GM19452 (cell line): ENCODE measurements around the gene SLC16A10.
A peak's percentile ranks its signal among the peaks of the same experiment; 100 is the strongest.
"Not testable (repeated sequence)": the region's sequence is repeated elsewhere in the genome, so short reads cannot be mapped to it uniquely, and the experiment has no call there.

ENCODE experiments used
- ATAC-seq: cut with Tn5 transposase; IDR thresholded peaks from one replicate; pipeline ENCODE4 v1.9.1; 2021; ENCODE audit not compliant: unreplicated experiment

The SLC16A10 gene, protein sequence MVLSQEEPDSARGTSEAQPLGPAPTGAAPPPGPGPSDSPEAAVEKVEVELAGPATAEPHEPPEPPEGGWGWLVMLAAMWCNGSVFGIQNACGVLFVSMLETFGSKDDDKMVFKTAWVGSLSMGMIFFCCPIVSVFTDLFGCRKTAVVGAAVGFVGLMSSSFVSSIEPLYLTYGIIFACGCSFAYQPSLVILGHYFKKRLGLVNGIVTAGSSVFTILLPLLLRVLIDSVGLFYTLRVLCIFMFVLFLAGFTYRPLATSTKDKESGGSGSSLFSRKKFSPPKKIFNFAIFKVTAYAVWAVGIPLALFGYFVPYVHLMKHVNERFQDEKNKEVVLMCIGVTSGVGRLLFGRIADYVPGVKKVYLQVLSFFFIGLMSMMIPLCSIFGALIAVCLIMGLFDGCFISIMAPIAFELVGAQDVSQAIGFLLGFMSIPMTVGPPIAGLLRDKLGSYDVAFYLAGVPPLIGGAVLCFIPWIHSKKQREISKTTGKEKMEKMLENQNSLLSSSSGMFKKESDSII

DNA sequence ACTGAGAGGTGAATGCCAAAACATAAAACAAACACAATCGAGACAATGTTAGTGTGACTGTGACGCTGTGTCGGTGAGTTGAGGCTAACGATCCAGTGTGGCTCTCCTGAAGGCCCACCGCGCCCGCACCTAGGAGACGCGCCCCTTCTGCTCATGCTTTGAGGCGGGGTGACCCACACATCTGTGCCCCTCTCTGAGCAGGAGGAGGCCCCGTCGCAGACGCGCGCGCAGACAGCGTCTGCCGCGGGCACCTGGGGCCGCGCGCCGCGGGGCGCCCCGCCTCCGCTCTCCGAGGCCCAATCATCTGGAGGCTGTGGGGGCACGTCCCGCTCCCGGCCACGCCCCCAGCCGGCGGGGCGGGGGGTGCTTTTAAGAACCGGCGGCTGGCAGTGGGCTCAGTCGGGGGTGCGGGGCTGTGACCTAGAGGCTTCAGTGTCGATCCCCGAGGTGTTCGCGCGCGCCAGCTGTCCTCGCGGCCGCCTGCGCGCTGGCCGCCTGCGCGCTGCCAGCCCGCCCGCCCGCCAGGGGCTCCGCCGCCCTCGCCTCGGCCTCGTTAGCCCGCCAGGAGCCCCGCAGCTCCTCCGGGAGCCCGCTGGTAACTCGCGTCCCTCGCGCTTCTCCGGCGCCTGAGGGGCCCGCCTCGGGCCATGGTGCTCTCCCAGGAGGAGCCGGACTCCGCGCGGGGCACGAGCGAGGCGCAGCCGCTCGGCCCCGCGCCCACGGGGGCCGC lies at the start of gene SLC16A10:
SLC16A10 (plus strand) TSS at position 398 of the 730 bp plus-strand sequence; CDS start at position 648, 250 bp downstream.
- peak; percentile 86 for ATAC-seq

DNA sequence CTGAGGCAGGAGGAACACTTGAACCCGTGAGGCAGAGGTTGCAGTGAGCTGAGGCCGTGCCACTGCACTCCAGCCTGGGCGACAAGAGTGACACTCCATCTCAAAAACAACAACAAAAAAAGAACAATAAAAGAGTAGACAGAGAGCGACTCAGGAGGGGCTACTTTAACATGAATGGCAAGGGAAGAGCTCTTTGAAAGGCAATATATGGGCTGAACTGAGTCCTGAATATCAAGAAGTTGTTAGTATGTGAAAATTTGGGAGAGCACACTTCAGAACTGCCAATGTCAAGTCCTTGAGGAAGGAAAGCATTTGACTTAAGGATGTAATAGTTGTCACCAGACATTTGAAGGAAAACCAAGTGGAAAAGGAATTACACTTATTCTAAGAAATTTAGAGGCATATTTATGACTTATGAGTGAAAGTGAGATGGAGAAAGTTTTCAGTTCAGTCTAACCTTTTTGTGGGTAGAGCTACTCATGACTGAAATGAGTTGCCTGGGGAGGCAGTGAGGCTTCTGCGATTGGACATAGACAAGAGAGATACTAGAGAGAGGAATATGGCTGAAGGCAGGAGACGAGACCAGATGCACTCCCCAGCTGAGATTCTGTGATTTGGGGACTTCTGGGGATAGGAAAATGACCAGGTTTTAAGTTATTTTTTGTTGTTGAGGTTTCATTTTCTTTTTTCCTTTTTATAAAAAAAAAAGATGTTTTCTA lies 48.6 kb upstream of the SLC16A10 start:
- ATAC-seq: peak; percentile 51

DNA sequence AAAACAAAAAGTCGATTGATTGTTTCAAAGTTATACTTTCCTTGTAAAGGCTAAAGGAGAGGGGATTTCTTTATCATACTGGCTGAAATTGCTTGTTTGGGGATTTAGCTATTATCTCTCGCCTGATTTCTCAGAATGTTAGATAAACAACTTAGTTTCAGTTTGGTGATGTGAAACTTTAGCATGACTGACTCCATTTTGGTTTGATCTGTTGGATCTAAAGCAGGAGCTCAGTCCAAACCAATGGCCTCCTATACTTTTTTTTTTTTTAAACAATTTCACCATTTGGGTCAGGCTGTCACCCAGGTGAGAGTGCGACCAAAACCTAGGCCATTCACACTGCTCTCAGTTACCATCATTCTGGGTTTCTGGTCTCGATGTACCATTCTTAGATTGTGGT lies 45.4 kb upstream of the SLC16A10 start:
- no peak for ATAC-seq

DNA sequence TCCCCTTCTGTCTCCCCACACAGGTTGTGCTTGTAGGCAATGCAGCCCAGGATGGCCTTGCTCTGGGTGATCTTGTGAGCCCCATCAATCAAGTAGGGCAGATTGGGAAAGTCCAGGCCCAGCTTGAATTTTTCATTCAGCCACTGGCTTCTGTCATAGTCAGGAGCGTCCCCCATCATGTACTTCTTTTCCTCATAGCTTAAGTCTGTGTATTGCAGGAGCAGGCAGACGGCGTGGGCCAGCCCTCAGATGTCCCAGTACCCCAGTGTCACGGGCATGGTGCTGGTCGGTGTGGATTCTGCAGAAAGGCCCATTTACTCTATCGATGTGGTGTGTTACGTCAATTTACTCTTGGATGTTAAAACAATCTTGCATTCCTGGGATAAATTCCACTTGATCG lies 40.1 kb upstream of the SLC16A10 start:
- ATAC-seq: no peak

DNA sequence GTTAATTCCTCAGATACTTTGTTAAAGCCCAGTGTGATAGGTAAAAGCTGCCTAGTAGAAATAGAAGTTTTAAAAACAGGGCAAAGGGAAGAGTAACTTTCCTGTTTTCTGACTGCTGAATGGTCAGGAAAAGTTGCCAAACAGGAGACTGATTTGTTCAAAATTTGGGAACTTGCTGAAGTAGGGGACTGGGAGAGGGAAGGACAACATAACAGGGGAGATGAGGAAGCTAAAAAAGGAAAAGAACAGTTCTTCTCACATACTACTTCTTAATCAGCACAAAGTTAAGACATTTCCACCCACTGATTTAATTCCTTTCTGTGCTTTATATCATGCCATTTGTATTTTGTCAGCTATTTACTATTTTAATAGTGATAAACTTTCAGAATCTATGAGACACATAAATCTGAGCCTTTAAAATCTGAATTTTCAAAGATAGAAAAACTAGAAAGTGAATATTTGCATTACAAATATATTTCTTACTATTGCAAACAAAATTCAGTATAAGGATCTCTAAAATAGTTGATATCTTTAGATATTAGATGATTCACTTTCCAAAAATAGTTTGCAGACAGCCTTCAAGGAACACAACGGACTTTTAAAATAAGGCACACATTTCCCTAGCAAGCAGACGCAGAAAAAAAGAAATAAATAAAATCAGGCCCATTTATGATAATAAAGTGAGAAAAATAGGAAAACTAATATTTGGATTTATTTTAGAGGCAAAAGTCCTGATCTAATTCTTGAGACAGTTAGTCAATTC lies 36.9 kb upstream of the SLC16A10 start:
- no peak for ATAC-seq

DNA sequence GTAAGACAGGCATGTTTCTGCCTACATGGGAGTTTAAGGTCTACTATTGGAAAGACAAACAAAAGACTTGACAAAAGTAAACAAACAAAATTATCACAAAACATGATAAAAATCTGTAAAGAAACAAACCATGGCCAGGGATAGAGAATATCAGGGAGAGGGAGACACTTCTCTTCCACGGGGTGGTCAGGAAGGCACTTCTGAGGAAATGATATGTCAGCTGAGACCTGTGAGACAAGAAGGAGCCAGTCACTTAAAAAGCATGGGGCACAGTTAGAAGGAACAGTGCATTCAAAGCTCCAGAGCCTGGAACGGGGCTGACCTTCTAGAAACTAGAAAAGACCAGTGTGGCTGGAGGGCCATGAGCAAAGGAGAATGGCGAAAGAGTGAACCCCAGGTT lies 35.1 kb upstream of the SLC16A10 start:
- no peak for ATAC-seq

DNA sequence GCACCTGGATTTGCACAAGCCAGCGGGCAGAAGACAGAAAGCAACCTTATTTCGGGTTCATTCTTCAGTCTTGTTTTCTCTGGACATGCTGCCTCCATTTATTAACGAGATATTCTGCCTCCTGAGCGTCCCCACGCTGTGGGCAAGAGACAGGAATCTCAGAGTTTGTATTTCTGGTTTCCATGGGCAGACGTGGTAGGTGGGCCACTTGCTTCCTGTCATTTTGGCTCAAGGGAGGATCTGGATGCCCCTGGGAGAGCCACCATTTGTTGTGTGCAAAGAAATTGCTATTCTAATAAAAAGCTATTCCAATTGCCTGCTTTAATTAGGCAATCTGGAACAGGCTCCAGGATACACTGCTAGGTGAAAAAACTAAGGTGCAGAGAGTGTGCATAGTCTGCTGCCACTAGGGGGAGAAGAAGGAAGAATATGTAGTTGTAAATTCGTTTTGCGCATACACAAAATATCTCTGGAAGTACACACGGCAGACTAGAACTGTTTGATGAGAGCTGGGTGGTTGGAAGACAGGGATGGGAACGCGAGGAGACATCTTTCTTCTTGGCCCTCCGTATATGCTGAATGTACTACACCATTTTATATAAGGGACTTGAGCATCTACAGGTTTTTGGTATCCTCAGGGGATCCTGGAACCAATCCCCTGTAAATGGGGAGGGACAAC lies 30.1 kb upstream of the SLC16A10 start:
- ATAC-seq: peak; percentile 51

DNA sequence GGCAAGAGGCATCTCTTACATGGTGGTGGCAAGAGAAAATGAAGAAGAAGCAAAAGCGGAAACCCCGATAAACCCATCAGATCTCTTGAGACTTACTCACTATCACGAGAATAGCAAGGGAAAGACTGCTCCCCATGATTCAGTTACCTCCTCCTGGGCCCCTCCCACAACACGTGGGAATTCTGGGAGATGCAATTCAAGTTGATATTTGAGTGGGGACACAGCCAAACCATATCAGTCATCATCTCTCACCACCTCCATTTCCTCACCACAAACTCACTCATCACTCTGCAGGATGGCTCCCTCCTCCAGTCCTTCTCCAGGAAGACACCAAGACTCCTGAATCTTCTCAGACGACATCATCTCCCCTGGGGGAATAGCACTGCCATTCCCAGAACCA lies 25.8 kb upstream of the SLC16A10 start:
- no peak for ATAC-seq

DNA sequence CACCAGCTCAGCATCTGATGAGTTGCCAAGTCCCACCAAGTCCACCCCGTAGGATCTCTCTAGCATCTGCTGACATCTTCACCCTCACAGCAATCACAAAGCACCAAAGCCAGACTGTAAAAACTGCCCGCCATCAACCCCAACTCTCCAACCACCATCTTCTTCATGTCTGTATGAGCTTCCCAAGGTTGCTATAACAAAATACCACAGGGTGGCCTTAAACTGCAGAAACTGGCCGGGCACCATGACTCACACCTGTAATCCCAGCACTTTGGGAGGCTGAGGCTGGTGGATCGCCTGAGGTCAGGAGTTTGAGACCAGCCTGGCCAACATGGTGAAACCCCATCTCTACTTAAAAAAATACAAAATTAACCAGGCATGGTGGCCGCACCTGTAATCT lies 25.3 kb upstream of the SLC16A10 start:
- not testable (repeated sequence) for ATAC-seq

DNA sequence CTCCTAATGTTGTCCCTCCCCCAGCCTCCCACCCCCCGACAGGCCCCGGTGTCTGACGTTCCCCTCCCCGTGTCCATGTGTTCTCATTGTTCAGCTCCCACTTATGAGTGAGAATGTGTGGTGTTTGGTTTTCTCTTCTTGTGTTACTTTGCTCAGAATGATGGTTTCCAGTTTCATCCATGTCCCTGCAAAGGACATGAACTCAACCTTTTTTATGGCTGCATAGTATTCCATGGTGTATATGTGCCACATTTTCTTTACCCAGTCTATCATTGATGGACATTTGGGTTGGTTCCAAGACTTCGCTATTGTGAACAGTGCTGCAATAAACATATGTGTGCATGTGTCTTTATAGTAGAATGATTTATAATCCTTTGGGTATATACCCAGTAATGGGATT lies 24.4 kb upstream of the SLC16A10 start:
- not testable (repeated sequence) for ATAC-seq

DNA sequence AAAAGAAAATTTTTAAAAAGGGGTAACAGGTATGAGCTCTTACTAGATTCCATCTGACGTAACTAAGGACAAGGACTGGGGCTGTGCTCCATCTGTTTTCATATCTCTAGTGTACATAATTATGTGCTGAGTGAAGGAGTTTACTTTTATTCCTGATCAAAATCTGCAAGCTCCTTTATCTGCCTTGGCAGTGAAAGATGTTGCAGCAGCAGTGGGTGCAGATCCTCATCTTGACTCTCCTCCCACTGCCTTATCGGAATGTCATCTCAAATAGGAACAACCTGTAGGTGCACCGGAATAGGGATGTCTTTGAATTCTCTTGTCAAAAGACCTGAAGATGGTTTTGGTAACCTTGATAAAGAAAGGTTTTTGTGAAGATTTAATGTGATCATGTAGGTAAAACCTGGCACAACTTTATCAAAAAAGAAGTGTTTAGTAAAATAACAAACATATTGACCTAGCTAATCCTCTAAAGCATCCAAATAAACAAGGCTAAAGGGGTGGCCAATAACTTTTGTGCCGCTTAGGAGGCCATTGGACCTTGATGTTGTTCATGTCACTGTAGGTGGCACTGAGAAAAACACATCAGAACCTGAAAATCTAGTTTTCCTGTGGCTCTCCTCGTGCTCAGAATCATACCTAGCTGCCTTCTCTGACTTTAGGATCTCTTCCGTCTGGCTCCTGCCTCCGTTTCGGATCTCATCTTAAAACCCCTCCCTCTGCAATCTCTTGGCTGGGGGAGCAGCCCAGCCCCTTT lies 19.0 kb upstream of the SLC16A10 start:
- no peak for ATAC-seq

DNA sequence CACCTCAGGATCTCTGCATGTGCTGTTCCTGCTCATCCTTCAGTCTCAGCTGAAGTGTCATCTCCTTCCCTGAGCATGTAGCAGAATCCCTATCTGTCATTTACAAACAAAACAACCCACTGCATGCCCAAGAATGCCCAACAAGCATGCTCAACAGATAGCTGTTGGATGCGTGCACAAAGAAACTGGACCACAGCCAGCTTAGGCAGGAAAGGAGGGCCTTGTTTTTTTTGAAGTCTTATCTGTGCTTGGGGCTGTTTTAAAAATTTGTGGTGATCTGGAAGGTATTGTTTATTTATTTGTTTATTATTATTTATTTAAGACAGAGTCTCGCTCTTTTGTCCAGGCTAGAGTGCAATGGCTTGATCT lies 18.5 kb upstream of the SLC16A10 start:
- ATAC-seq: no peak

DNA sequence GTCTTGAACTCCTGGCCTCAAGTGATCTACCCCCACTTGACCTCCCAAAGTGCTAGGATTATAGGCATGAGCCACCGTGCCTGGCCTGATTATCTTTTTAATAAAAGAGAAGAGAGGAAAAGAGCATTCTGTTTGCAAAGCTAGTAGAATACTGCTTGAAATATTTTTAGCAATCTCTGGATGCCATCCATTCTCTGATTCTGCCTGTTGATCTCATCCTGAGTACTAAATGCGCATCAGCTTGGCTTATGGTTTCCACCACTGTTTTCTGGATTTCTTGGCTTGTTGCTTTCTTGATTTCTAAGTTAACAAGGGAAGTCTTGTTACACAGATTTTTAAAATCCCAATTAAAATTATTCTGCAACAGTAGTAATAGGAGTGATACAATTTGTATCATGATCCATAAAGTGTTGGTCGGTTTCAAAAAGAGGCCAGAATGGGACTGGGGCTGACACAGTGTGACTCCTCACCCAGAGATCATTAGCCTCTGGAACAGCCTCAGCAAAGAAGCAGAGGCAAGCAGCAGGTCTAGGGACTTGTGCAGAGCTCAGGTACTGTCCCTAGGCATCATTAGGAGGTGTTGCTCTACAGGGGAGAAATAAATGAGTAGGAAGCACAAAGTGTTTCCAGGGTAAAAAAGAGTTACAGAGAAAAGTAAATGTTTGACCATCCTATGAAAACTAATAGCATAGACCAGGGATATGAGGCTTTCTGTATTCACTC lies 17.8 kb upstream of the SLC16A10 start:
- ATAC-seq: no peak

DNA sequence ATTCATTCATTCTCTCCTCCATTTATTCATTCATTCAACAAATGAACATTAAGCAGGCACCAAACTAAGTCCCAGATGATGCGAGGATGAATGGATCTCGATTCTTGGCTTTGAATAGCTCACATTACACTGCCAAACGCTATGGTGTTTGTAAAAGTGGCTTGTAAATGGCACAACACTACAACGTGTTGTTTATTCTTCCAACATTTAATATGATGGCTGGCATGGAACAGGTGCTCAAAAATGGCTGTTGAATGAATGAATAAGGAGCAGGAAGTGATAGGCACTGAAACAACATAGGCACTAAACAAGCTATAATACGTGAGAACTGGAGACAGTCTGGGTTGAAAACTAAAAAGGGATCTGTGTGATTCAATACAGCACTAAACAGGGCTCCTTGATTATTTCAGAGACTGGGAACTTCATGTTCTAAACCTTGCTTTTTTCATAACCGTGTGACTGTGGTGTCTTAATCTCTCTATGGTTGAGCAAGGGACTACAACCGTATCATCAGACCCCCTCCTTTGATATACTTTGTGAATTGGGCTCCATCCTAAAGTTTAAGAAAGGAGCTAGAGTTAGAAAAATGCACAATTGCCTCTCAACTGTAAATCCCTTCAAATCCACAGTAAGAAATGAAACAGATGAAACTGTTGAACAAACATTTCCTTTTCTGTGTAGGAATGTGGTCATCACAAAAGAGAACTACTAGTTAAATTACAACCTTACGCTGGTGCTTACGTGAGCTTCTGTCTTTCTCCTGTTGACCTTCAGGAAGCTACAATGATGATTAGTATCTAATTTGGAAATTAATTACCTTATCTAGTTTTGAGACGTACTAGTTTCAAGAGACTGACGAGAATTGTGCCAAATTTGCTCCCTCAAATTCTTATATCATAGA lies 16.9 kb upstream of the SLC16A10 start:
- ATAC-seq: no peak

DNA sequence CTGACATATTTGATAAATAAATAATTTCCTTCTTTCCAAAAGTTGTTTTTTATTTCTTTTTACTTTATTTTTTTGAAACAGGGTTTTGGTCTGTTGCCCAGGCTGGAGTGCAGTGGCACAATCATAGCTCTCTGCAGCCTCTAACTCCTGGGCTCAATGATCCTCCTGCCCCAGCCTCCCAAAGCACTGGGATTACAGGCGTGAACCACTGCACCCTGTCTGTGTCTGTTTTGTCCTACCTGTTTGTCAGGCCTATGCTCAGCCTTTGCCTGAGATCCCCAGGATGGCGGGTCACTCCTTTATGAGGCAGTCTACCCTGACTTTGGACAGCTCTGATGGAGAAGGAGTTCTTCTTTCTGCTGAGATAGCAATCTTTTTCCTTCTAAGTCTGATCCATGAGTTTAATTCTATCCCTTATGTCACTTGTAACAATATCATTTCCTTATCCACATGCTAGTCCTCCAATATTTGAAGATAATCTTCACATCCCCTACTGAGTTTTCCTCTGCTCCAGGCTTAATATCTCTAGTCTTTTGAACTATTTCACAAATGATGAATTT lies 14.4 kb upstream of the SLC16A10 start:
- ATAC-seq: no peak

DNA sequence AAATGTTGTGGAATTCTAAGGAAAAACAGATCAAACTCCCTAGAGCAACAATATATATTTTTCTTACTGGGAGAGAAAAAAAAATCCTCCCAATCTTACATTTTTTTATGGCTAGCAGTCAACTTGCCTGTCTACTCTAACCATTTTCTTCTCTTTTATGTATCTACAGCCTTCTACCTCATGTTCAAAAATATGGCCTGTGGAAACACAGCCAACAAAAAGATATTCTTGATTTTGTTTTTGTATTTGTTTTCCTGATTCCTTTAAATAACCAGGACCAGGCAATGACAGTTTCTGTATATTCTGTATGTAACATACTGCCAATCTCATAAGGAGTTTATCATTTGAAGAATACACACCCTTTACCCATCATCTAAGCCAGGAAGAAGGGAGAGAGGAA lies 13.0 kb upstream of the SLC16A10 start:
- ATAC-seq: no peak

DNA sequence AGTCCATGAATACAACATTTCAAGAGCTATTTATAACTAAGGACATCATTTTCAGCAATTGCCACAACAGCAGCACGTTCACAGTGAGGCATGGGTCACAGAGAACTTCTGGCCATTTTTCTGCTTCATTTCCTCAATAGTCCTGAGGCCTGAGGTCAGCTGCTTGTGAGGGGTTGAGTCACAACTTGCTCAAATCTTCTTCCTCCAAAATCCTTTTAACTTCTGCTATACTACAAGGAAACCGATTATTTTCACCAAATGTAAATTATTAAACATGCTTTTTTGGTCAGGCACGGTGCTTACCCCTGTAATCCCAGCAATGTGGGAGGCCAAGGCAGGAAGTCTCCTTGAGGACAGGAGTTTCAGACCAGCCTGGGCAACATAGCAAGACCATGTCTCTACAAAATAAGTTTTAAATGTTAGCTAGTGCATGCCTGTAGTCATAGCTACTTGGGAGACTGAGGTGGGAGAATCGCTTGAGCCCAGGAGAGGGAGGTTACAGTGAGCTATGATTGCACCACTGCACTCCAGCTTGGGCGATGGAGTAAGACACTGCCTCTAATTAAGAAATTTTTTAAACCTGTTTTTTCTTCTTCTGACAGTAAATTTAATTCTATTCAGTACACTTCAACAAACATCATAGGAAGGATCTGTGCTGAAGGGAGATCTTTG lies 11.1 kb upstream of the SLC16A10 start:
- peak; percentile 78 for ATAC-seq
